Pancreas (tissue), 10 donors: ENCODE data around the gene DNM3. TPM values are rescaled to one million over a fixed set of nuclear protein-coding genes. Genes with fewer than 3 reads are reported as not detected.

Source experiments
- ATAC-seq, 4 donors: fragments of 200-7000 bp; cut with Tn5 transposase; one replicate each; pipeline versions ENCODE4 v1.8.0 to v1.9.1; 2020; ENCODE audit warnings: mild to moderate bottlenecking in 4 of 4, moderate library complexity in 4 of 4
- DNase-seq, 6 donors: peaks; one replicate each; pipeline ENCODE4 v3.0.0-alpha.2; 2020
- FAIRE-seq: peaks from 2 replicates; lab custom pipeline; 2012; peaks lifted over from hg19 to GRCh38; lab: Jason Lieb, UNC
- H3K27ac ChIP-seq, 4 donors: fragments of 200-600 bp; sonication (generic); 1 replicate in 3 of 4; 2 replicates in 1 of 4; pipeline versions ENCODE4 v1.5.0 to v1.8.0; 2020
- H3K27me3 ChIP-seq, 4 donors: fragments of 200-600 bp; one replicate each; pipeline ENCODE4 v1.8.0; 2021
- H3K36me3 ChIP-seq, 3 donors: fragments of 200-600 bp; sonication (generic) in 1 of 3; one replicate each; pipeline versions ENCODE4 v1.5.0 to v1.8.0; 2020 to 2021
- H3K4me1 ChIP-seq, 3 donors: fragments of 200-600 bp; one replicate each; pipeline ENCODE4 v1.8.0; 2021
- H3K4me3 ChIP-seq, 4 donors: fragments of 200-600 bp; sonication (generic) in 2 of 4; one replicate each; pipeline versions ENCODE4 v1.5.0 to v1.8.0; 2020 to 2021
- H3K9me3 ChIP-seq, 4 donors: fragments of 200-600 bp; one replicate each; pipeline ENCODE4 v1.8.0; 2021
- WGBS, 2 donors: extraction: QIAGEN DNeasy Blood & Tissue Kit; methylation state at CpG; one replicate each; pipeline ENCODE4 v1.1.7; 2013; 5-methylcytosine and 5-hydroxymethylcytosine counted together
- intact Hi-C, 3 donors: fragments of 100-400 bp; cut with DNase I; formaldehyde crosslinking; loops; one replicate each; pipeline versions ENCODE4 v1.11.1 to v1.14.2; 2022
- polyA plus RNA-seq, 2 donors: library from polyadenylated mRNA; stranded (reverse); fragments of 200-250 nt; gene quantifications; one replicate each; pipeline ENCODE4 v1.2.3, GENCODE V29; 2013
- total RNA-seq, 6 donors: library from RNA; stranded (reverse); fragmentation: NEBNext Ultra II Directional in 4 of 6; extraction: Animal tissue kit (Norgen Biotek cat#: 25700) in 4 of 6; gene quantifications; one replicate each; pipeline versions ENCODE4 v1.2.1 to v1.2.4, GENCODE V29; 2021 to 2023
- TF ChIP-seq, protein P1 (sequence below), 4 donors: fragments of 200-600 bp; sonication (generic) in 3 of 4; IDR thresholded peaks; one replicate each; pipeline versions ENCODE4 v1.5.0 to v1.8.0; 2021; ENCODE audit warnings: antibody characterized with exemption in 4 of 4
- donor health status: healthy with polysubstance abuse.
- donor health status: DM: no; HTN: no; CAD: no; lungs with moderate emphysema.
- donor health status: DM: no; HTN: no; CAD: no.
- donor health status: control.
- donor health status: control.
- donor health status: Bipolar disorder and iron deficiency.
- donor health status: DM: yes; HTN: yes; CAD: no.
- donor health status: DM: no; HTN: no; CAD: no.
- donor health status: DM: no; HTN: no; CAD: no.
- donor health status: DM: yes; HTN: yes; CAD: no.

Gene DNM3
- total and polyA plus RNA-seq, 8 donors = 0.40 to 1.3 (median 0.78) TPM

DNA sequence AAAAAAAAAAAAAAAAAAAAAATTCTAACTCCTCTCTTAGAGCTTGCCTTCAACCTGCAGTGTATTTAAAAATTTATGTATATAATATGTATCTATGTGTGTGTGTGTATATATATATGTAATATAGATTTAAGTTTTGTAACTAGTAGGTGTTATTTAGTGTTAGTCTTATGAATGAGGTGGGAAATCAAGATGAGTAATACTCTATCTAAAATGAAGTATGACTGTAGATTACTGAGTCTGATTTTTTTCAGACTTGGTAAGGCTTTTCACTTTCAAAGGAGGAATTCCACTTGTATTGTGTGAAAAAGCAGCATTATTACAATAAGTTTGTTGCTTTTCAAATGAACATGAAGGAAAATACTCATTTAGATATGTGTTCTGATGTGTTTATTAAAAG is 5.4 kb upstream of the DNM3 start:
- no peak overlapping the region for H3K4me3 ChIP-seq

DNA sequence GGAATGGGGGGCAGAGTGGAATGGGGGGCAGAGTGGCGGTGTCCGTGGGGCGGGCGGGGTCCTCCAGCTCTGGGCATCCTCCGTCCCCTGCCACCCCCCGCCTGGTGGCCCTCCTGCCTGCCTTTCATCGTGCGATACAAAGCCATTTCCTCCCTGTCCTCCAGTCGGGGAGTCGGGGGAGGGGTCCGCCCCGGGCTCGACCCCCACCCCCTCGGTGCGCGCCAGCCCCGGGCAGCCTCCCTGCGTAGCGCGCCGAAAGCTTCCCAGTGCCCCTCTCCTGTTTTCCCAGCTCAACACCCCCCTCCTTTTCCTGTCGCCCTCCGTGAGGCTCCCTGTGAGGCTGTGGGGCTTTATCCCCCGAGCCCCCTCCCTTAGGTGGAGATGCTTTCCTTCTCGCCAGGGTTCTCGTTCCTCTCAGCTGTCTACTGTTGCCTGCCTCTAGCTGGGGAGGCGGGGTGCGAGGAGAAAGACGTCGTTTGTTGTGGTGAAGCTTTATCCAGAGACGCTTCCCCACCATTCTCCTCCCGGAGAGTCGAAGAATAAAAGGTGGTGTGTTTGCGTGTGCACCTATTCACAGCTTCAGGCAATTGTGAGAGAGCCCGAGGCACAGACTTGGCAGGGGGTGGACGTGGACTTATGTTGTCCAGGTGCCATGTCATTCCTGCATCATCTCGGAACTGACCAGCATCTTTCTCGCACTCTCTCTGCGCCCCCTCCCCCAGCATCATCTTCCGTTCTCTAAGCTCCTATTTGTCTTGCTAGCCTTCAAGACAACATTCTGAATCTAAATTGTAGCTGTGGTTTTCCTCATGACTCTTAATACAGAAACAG is 848 bp downstream of the DNM3 start:
- peak; percentile 3 to 20 (median 8) for ATAC-seq

More for the DNA sequence above, 5.4 kb upstream of the DNM3 start:
- FAIRE-seq (no peak), ATAC-seq (no peak), DNase-seq (no peak)
- intact Hi-C loops = loop anchor here in 1 of 3 donors (10.0 kb wide), 1 partner anchor 59 kb away; no protein-coding TSS in a partner anchor
- Histone ChIP-seq H3K4me1 (no peaks in the 10 kb centered on the region), H3K9me3 (no peaks in the 10 kb centered on the region), H3K27me3 (no peaks in the 10 kb centered on the region), H3K27ac (no peak overlapping the region), H3K36me3 (no peaks in the 10 kb centered on the region)
- TF ChIP-seq, protein P1, sequence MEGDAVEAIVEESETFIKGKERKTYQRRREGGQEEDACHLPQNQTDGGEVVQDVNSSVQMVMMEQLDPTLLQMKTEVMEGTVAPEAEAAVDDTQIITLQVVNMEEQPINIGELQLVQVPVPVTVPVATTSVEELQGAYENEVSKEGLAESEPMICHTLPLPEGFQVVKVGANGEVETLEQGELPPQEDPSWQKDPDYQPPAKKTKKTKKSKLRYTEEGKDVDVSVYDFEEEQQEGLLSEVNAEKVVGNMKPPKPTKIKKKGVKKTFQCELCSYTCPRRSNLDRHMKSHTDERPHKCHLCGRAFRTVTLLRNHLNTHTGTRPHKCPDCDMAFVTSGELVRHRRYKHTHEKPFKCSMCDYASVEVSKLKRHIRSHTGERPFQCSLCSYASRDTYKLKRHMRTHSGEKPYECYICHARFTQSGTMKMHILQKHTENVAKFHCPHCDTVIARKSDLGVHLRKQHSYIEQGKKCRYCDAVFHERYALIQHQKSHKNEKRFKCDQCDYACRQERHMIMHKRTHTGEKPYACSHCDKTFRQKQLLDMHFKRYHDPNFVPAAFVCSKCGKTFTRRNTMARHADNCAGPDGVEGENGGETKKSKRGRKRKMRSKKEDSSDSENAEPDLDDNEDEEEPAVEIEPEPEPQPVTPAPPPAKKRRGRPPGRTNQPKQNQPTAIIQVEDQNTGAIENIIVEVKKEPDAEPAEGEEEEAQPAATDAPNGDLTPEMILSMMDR (IDR thresholded peaks at IDR 0.05) = no peak

DNA sequence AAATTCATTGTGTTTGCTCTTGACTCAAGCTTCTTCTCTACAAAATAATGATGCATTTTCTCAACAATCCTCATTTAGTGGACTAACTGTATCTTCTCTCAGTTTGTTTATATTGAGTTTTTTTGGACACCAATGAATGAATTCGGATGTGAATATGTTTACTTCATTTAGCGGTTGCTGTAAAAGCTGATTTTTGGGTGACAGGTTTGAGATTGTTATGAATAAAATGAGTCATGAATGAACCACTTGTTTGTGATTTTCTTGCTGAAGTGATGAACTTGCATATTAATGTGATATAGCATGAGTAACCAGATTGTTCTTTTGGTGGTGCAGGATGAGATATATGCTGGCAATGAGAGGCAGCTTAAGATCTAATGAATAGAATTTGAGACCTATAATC is 3.1 kb downstream of the DNM3 start:
- Histone ChIP-seq H3K36me3 (no peaks in the 10 kb centered on the region), H3K4me3 (no peak overlapping the region), H3K27ac (no peak overlapping the region), H3K9me3 (no peaks in the 10 kb centered on the region), H3K4me1 (no peaks in the 10 kb centered on the region), H3K27me3 (peaks cover 0 to 3% (median 0%) of the 10 kb centered on the region in 4 donors)
- intact Hi-C loops = no loop called here
- ATAC-seq (no peak), FAIRE-seq (no peak), DNase-seq (no peak)
- TF ChIP-seq, protein P1 (IDR thresholded peaks at IDR 0.05) = no peak
- 85 to 89% methylated on average over 2 of the region's 2 CpGs for WGBS, 2 donors

More for the DNA sequence above, 848 bp downstream of the DNM3 start:
- DNase-seq = peak in 4 of 6 donors; percentile 10 to 59 (median 28)
- 3 to 4% methylated on average over 37 to 40 of the region's 40 CpGs for WGBS, 2 donors
- peak overlapping the region; percentile 41 to 71 (median 56) for H3K4me3 ChIP-seq
- intact Hi-C loops = no loop called here
- no peaks in the 10 kb centered on the region for H3K4me1 ChIP-seq
- TF ChIP-seq, protein P1 (IDR thresholded peaks at IDR 0.05) = no peak
- no peaks in the 10 kb centered on the region for H3K9me3 ChIP-seq
- no peaks in the 10 kb centered on the region for H3K36me3 ChIP-seq
- no peak overlapping the region for H3K27ac ChIP-seq
- H3K27me3 ChIP-seq = peaks cover 0 to 3% (median 0%) of the 10 kb centered on the region in 4 donors
- FAIRE-seq = no peak

DNA sequence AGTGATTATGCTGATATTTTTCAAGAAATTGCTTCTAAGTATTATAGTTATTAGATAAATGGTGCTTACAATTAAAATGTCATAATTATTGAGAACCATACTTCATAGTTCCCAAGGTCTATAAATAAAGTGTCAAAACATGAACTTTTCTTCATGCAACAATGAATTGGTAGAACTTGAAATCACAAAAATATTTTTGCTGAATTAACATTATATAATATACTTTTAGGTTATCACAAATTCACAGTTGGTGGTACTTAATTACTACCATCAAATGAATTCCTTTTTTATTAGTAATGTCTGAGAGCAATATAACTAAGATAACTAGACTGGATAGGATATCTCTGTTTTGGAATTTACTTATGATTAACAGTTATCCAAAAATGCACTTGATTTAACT is 4.7 kb downstream of the DNM3 start:
- ATAC-seq (no peak), DNase-seq (no peak), FAIRE-seq (no peak)
- intact Hi-C loops = no loop called here
- H3K4me3 ChIP-seq = no peak overlapping the region
- no peaks in the 10 kb centered on the region for H3K9me3 ChIP-seq
- no peaks in the 10 kb centered on the region for H3K4me1 ChIP-seq
- TF ChIP-seq, protein P1 (IDR thresholded peaks at IDR 0.05) = no peak
- no peak overlapping the region for H3K27ac ChIP-seq
- H3K36me3 ChIP-seq = no peaks in the 10 kb centered on the region
- H3K27me3 ChIP-seq = peaks cover 0 to 3% (median 0%) of the 10 kb centered on the region in 4 donors
